SK-N-MC (cell line): ENCODE measurements around the gene PLAC9.

Experiments
- EZH2 ChIP-seq: fragments of 200-600 bp; sonication (generic); IDR thresholded peaks from one replicate; pipeline ENCODE4 v1.6.1; 2017; ENCODE audit warnings: antibody characterized with exemption
- FOXP2 ChIP-seq: optimal IDR thresholded peaks from 2 replicates; pipeline ENCODE3; 2011; ENCODE audit warnings: mild to moderate bottlenecking, moderate library complexity; ENCODE audit not compliant: insufficient read depth; ENCODE audit errors: extremely low read length, control extremely low read depth
- POLR2AphosphoS5 ChIP-seq: IDR thresholded peaks from 2 replicates; pipeline ENCODE4 v1.6.1; 2012; ENCODE audit warnings: mild to moderate bottlenecking, low read depth, low read length, borderline replicate concordance

DNA sequence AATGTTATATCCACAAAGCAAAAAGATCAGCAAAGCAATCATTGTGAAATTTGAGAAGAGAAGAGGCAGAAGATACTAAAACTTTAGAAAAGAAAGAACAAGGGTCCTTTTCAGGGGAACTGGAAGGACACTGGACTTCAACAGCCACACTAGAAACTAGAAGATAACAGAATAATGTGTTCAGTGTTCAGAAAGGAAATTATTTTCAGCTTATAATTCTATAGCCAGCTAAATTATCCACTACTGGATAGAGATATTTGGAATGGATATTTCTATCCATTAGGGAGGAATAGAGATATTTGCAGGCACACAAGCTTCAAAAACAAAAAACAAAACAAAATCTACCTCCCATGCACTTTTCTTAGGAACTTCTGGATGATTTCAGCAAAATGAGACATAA, 60.0 kb downstream of the PLAC9 start:
- no peak for TF ChIP-seq POLR2AphosphoS5
- no peak for TF ChIP-seq EZH2
- no peak for TF ChIP-seq FOXP2
